ENCODE data around the gene CISTR. TPM values are rescaled to one million over a fixed set of nuclear protein-coding genes. Genes with fewer than 3 reads are reported as not detected.

Gene CISTR
- total RNA-seq, 1 donor from 2014 or later: not detected

- no peak overlapping the region for H3K9ac ChIP-seq (ENCODE audit: low read length)
- Mint-ChIP-seq H3K36me3 (ENCODE audit: low read depth, unreplicated experiment) (no peaks in the 10 kb centered on the region), H3K27ac (ENCODE audit: unreplicated experiment) (no peak overlapping the region), H3K27me3 (ENCODE audit: low read depth, unreplicated experiment) (peaks cover 17% of the 10 kb centered on the region), H3K4me3 (ENCODE audit: unreplicated experiment) (no peak overlapping the region), H3K9me3 (ENCODE audit: unreplicated experiment) (no peaks in the 10 kb centered on the region), H3K4me1 (ENCODE audit: low read depth, unreplicated experiment) (peaks cover 2% of the 10 kb centered on the region)
- TF ChIP-seq CTCF (IDR thresholded peaks at IDR 0.05; ENCODE audit: insufficient read depth, low read depth, low read length) (no peak), EZH2 (IDR thresholded peaks at IDR 0.05; ENCODE audit: insufficient read depth, low read length) (peak; percentile 53)
- no peak overlapping the region for H3K27ac ChIP-seq (ENCODE audit: low read depth, low read length)
- H3K4me1 ChIP-seq (ENCODE audit: insufficient read depth, low read length): peaks cover 14% of the 10 kb centered on the region
- H3K79me2 ChIP-seq (ENCODE audit: insufficient read depth, low read length): no peaks in the 10 kb centered on the region
- peaks cover 80% of the 10 kb centered on the region for H3K27me3 ChIP-seq (ENCODE audit: insufficient read depth, low read length)
- H4K20me1 ChIP-seq (ENCODE audit: insufficient read depth, low read length): peaks cover 16% of the 10 kb centered on the region
- no peaks in the 10 kb centered on the region for H3K36me3 ChIP-seq (ENCODE audit: insufficient read depth, low read length)
- H3K9me3 ChIP-seq (ENCODE audit: insufficient read depth, low read depth, low read length): no peaks in the 10 kb centered on the region
- DNase-seq (ENCODE audit: low read depth) (no peak), FAIRE-seq (no peak)
- H3K4me3 ChIP-seq (ENCODE audit: insufficient read depth, low read depth, low read length): no peak overlapping the region
- H2AFZ ChIP-seq (ENCODE audit: low read depth, low read length): no peak overlapping the region
- no peak overlapping the region for H3K4me2 ChIP-seq (ENCODE audit: low read length)
These were observed 3.5 kb downstream of the CISTR start for GRCh38 chr12:53748072-53748840.

GRCh38 chr12:53747095-53747494 lies 4.7 kb downstream of the CISTR start:
- no peak overlapping the region for H2AFZ ChIP-seq (ENCODE audit: low read depth, low read length)
- Mint-ChIP-seq H3K27me3 (ENCODE audit: low read depth, unreplicated experiment) (peaks cover 17% of the 10 kb centered on the region), H3K4me3 (ENCODE audit: unreplicated experiment) (no peak overlapping the region), H3K36me3 (ENCODE audit: low read depth, unreplicated experiment) (no peaks in the 10 kb centered on the region), H3K27ac (ENCODE audit: unreplicated experiment) (no peak overlapping the region), H3K9me3 (ENCODE audit: unreplicated experiment) (no peaks in the 10 kb centered on the region), H3K4me1 (ENCODE audit: low read depth, unreplicated experiment) (peaks cover 2% of the 10 kb centered on the region)
- H3K4me2 ChIP-seq (ENCODE audit: low read length): no peak overlapping the region
- no peaks in the 10 kb centered on the region for H3K36me3 ChIP-seq (ENCODE audit: insufficient read depth, low read length)
- DNase-seq (ENCODE audit: low read depth) (no peak), FAIRE-seq (no peak)
- H3K4me1 ChIP-seq (ENCODE audit: insufficient read depth, low read length): peaks cover 12% of the 10 kb centered on the region
- H3K4me3 ChIP-seq (ENCODE audit: insufficient read depth, low read depth, low read length): no peak overlapping the region
- TF ChIP-seq CTCF (IDR thresholded peaks at IDR 0.05; ENCODE audit: insufficient read depth, low read depth, low read length) (no peak), EZH2 (IDR thresholded peaks at IDR 0.05; ENCODE audit: insufficient read depth, low read length) (peak; percentile 22)
- H3K27ac ChIP-seq (ENCODE audit: low read depth, low read length): no peak overlapping the region
- peaks cover 16% of the 10 kb centered on the region for H4K20me1 ChIP-seq (ENCODE audit: insufficient read depth, low read length)
- no peaks in the 10 kb centered on the region for H3K9me3 ChIP-seq (ENCODE audit: insufficient read depth, low read depth, low read length)
- peaks cover 74% of the 10 kb centered on the region for H3K27me3 ChIP-seq (ENCODE audit: insufficient read depth, low read length)
- no peak overlapping the region for H3K9ac ChIP-seq (ENCODE audit: low read length)
- no peaks in the 10 kb centered on the region for H3K79me2 ChIP-seq (ENCODE audit: insufficient read depth, low read length)

GRCh38 chr12:53746592-53747092 lies 5.1 kb downstream of the CISTR start:
- Histone ChIP-seq H3K9ac (ENCODE audit: low read length) (no peak overlapping the region), H3K36me3 (ENCODE audit: insufficient read depth, low read length) (no peaks in the 10 kb centered on the region), H3K4me1 (ENCODE audit: insufficient read depth, low read length) (peaks cover 7% of the 10 kb centered on the region), H3K79me2 (ENCODE audit: insufficient read depth, low read length) (no peaks in the 10 kb centered on the region), H3K4me2 (ENCODE audit: low read length) (no peak overlapping the region), H3K9me3 (ENCODE audit: insufficient read depth, low read depth, low read length) (no peaks in the 10 kb centered on the region), H2AFZ (ENCODE audit: low read depth, low read length) (no peak overlapping the region), H4K20me1 (ENCODE audit: insufficient read depth, low read length) (peaks cover 16% of the 10 kb centered on the region), H3K27me3 (ENCODE audit: insufficient read depth, low read length) (peaks cover 69% of the 10 kb centered on the region), H3K4me3 (ENCODE audit: insufficient read depth, low read depth, low read length) (no peak overlapping the region), H3K27ac (ENCODE audit: low read depth, low read length) (no peak overlapping the region)
- TF ChIP-seq CTCF (IDR thresholded peaks at IDR 0.05; ENCODE audit: insufficient read depth, low read depth, low read length) (peak; percentile 100), EZH2 (IDR thresholded peaks at IDR 0.05; ENCODE audit: insufficient read depth, low read length) (no peak)
- H3K36me3 Mint-ChIP-seq (ENCODE audit: low read depth, unreplicated experiment): no peaks in the 10 kb centered on the region
- DNase-seq (ENCODE audit: low read depth) (peak; percentile 70), FAIRE-seq (peak; percentile 13)
- H3K27ac Mint-ChIP-seq (ENCODE audit: unreplicated experiment): peak overlapping the region; percentile 81
- H3K9me3 Mint-ChIP-seq (ENCODE audit: unreplicated experiment): no peaks in the 10 kb centered on the region
- H3K27me3 Mint-ChIP-seq (ENCODE audit: low read depth, unreplicated experiment): peaks cover 16% of the 10 kb centered on the region
- H3K4me1 Mint-ChIP-seq (ENCODE audit: low read depth, unreplicated experiment): peaks cover 2% of the 10 kb centered on the region
- H3K4me3 Mint-ChIP-seq (ENCODE audit: unreplicated experiment): no peak overlapping the region

Measured in astrocyte (in vitro differentiated cells and primary cell).